ENCODE measurements around the gene SFSWAP.
"Not testable (repeated sequence)": the region's sequence is repeated elsewhere in the genome, so short reads cannot be mapped to it uniquely, and the experiment has no call there.

- not testable (repeated sequence) for TF ChIP-seq RFX5 (IDR thresholded peaks at IDR 0.05; ENCODE audit: borderline replicate concordance, low read depth, low read length); EZH2 (IDR thresholded peaks at IDR 0.05; ENCODE audit: low read depth, low read length, severe bottlenecking); POLR2AphosphoS5 (IDR thresholded peaks at IDR 0.05; ENCODE audit: low read depth, low read length); CTCF (IDR thresholded peaks at IDR 0.05; ENCODE audit: control extremely low read depth in 1 of 3, insufficient read depth in 1 of 3, low read depth in 1 of 3, low read length in 3 of 3); EP300 (IDR thresholded peaks at IDR 0.05; ENCODE audit: borderline replicate concordance in 1 of 2, low read depth in 2 of 2, low read length in 2 of 2); YY1 (IDR thresholded peaks at IDR 0.05; ENCODE audit: low read depth, low read length); POLR2A (IDR thresholded peaks at IDR 0.05; ENCODE audit: control extremely low read depth in 1 of 2, low read depth in 2 of 2, low read length in 2 of 2); ZNF274 (IDR thresholded peaks at IDR 0.05; ENCODE audit: borderline replicate concordance, extremely low read depth, low read length)
Measured at GRCh38 chr12:131677067-131677466, 33.8 kb upstream of the SFSWAP start.
